ENCODE data around the gene SLC24A3.

The SLC24A3 gene

DNA sequence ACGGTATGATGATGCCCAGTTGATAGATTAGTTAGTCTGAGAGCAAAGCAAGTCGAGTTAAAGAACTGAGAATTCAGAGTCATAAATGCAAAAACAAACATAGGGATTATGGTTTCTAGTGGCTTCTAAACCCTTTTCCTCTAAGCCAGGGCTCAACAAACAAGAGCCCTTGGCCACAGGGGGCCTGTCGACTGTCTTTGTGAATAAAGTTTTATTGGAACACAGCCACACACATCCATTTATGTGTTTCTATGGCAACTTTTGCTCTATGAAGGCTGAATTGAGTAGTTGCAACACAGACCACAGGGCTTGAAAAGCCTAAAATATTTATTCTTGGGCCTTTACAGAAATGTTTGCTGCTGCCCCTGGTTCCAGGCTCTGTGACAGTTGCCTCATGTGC, 76.2 kb downstream of the SLC24A3 start:
- 75 to 79% methylated on average over 2 of the region's 3 CpGs for WGBS, 2 experiments (ENCODE audit: insufficient coverage in 2 of 2)
- Histone ChIP-seq H3K27ac (ENCODE audit: low read depth, low read length, severe bottlenecking) (no peak overlapping the region), H3K4me3 (ENCODE audit: extremely low read depth, insufficient read depth, low read length, poor library complexity, severe bottlenecking) (no peak overlapping the region), H3K9me3 (ENCODE audit: control insufficient read depth, low read length) (no peaks in the 10 kb centered on the region), H3K4me1 (ENCODE audit: control insufficient read depth, insufficient read depth, low read length, poor library complexity, severe bottlenecking) (no peaks in the 10 kb centered on the region), H3K36me3 (ENCODE audit: control insufficient read depth, insufficient read depth, low read length) (no peaks in the 10 kb centered on the region)

- no peaks in the 10 kb centered on the region for H3K4me1 ChIP-seq (ENCODE audit: control insufficient read depth, insufficient read depth, low read length, poor library complexity, severe bottlenecking)
- no peak overlapping the region for H3K4me3 ChIP-seq (ENCODE audit: extremely low read depth, insufficient read depth, low read length, poor library complexity, severe bottlenecking)
- H3K27ac ChIP-seq (ENCODE audit: low read depth, low read length, severe bottlenecking): no peak overlapping the region
- H3K36me3 ChIP-seq (ENCODE audit: control insufficient read depth, insufficient read depth, low read length): no peaks in the 10 kb centered on the region
- 91 to 100% methylated on average over 4 of the region's 4 CpGs for WGBS, 2 experiments (ENCODE audit: insufficient coverage in 2 of 2)
- no peaks in the 10 kb centered on the region for H3K9me3 ChIP-seq (ENCODE audit: control insufficient read depth, low read length)
Observed at GRCh38 chr20:19289451-19289850, 77.0 kb downstream of the SLC24A3 start.

DNA sequence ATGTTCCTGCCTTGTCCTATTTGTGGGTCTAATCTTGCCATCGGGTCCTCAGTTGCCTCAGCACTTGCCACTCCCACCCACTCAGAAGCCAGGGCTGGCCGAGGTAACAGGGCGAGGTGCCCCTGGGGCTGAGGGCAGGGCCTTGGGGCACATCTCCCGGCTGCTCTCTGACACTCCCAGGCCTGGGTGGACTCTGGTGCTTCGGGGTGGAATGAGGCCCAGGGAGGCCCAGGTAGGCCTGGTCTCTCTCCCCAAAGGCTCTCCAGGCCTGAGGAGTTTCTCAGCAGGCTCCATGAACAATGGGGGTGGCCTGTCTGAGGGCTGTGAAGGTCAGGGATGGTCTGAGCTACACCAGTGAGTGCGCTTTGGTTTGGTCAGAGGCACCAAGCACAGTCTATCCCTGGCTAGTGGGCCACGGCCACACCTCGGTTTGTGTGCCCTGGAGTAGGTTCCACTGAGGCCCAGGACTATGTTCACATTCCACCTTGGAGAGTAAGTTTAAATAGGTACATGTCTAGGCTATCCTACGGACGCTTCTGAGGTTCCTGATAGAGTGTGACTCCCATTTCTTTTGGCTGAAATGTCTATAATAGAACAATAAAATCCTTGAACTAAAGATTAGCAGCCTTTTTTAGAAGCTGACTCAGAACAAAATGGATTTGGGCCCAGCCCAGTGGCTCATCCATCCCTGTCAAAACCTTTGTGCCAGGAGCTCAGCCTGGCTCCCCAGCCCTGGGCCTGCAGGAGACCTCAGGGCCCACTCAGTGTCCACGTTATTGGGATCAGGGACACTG, 78.8 kb downstream of the SLC24A3 start:
- Histone ChIP-seq H3K4me1 (ENCODE audit: control insufficient read depth, insufficient read depth, low read length, poor library complexity, severe bottlenecking) (no peaks in the 10 kb centered on the region), H3K9me3 (ENCODE audit: control insufficient read depth, low read length) (no peaks in the 10 kb centered on the region), H3K27ac (ENCODE audit: low read depth, low read length, severe bottlenecking) (no peak overlapping the region), H3K36me3 (ENCODE audit: control insufficient read depth, insufficient read depth, low read length) (no peaks in the 10 kb centered on the region), H3K4me3 (ENCODE audit: extremely low read depth, insufficient read depth, low read length, poor library complexity, severe bottlenecking) (no peak overlapping the region)
- WGBS, 2 experiments (ENCODE audit: insufficient coverage in 2 of 2): 74 to 84% methylated on average over 8 to 10 of the region's 11 CpGs

DNA sequence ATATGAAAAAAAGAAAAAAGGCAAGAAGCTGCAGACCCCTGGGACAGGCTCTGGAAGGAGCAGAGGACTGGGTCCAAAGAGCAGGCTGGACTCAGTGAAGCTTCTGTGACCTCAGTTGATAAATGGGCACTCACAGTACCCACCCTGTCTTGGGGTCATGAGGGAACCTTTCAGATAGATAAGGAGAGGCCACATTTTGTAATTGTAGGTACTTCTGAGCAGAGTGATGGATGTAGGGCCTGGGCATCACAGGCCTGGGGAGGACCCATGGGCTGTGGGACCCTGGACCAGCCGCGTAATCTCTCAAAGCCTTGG, 79.3 kb downstream of the SLC24A3 start:
- no peaks in the 10 kb centered on the region for H3K36me3 ChIP-seq (ENCODE audit: control insufficient read depth, insufficient read depth, low read length)

GRCh38 chr20:19292254-19292653, 79.8 kb downstream of the SLC24A3 start:
- H3K27ac ChIP-seq (ENCODE audit: low read depth, low read length, severe bottlenecking): no peak overlapping the region
- H3K9me3 ChIP-seq (ENCODE audit: control insufficient read depth, low read length): no peaks in the 10 kb centered on the region
- 77 to 87% methylated on average over 4 to 5 of the region's 7 CpGs for WGBS, 2 experiments (ENCODE audit: insufficient coverage in 2 of 2)
- H3K4me1 ChIP-seq (ENCODE audit: control insufficient read depth, insufficient read depth, low read length, poor library complexity, severe bottlenecking): no peaks in the 10 kb centered on the region
- H3K36me3 ChIP-seq (ENCODE audit: control insufficient read depth, insufficient read depth, low read length): no peaks in the 10 kb centered on the region
- H3K4me3 ChIP-seq (ENCODE audit: extremely low read depth, insufficient read depth, low read length, poor library complexity, severe bottlenecking): no peak overlapping the region

More for the DNA sequence above, 79.3 kb downstream of the SLC24A3 start:
- Histone ChIP-seq H3K4me3 (ENCODE audit: extremely low read depth, insufficient read depth, low read length, poor library complexity, severe bottlenecking) (no peak overlapping the region), H3K27ac (ENCODE audit: low read depth, low read length, severe bottlenecking) (no peak overlapping the region), H3K9me3 (ENCODE audit: control insufficient read depth, low read length) (no peaks in the 10 kb centered on the region), H3K4me1 (ENCODE audit: control insufficient read depth, insufficient read depth, low read length, poor library complexity, severe bottlenecking) (no peaks in the 10 kb centered on the region)
- WGBS, 2 experiments (ENCODE audit: insufficient coverage in 2 of 2): 88% methylated on average over 2 of the region's 2 CpGs; no CpG with 5 or more reads in 1 of the 2 experiments

- Histone ChIP-seq H3K4me1 (ENCODE audit: control insufficient read depth, insufficient read depth, low read length, poor library complexity, severe bottlenecking) (no peaks in the 10 kb centered on the region), H3K4me3 (ENCODE audit: extremely low read depth, insufficient read depth, low read length, poor library complexity, severe bottlenecking) (no peak overlapping the region), H3K9me3 (ENCODE audit: control insufficient read depth, low read length) (no peaks in the 10 kb centered on the region), H3K27ac (ENCODE audit: low read depth, low read length, severe bottlenecking) (no peak overlapping the region), H3K36me3 (ENCODE audit: control insufficient read depth, insufficient read depth, low read length) (no peaks in the 10 kb centered on the region)
- WGBS, 2 experiments (ENCODE audit: insufficient coverage in 2 of 2): 85 to 86% methylated on average over 2 of the region's 2 CpGs
Observed at GRCh38 chr20:19295076-19295475, 82.6 kb downstream of the SLC24A3 start.

DNA sequence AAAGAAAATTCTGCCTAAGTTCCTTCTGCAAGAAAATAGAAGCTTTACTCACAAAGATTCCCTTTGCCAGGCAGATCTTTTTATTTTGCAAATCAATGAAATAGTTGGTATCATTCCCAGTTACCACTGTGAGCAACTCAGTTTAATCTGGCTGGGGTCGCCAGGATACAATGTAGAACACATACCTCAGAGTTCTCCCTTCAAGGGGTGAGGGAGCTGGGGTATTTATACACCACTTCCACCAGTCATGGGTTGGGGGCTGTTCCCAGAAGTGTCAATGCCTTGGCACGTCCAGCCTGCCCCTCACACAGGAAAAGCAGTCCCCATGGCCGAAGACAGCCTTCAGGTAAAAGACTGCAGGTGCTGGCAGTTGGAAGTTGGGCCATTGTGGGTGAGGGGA, 86.2 kb downstream of the SLC24A3 start:
- 80% methylated on average over 1 of the region's 3 CpGs; no CpG with 5 or more reads in 1 of the 2 experiments for WGBS, 2 experiments (ENCODE audit: insufficient coverage in 2 of 2)
- no peak overlapping the region for H3K4me3 ChIP-seq (ENCODE audit: extremely low read depth, insufficient read depth, low read length, poor library complexity, severe bottlenecking)
- H3K4me1 ChIP-seq (ENCODE audit: control insufficient read depth, insufficient read depth, low read length, poor library complexity, severe bottlenecking): no peaks in the 10 kb centered on the region
- H3K36me3 ChIP-seq (ENCODE audit: control insufficient read depth, insufficient read depth, low read length): no peaks in the 10 kb centered on the region
- H3K27ac ChIP-seq (ENCODE audit: low read depth, low read length, severe bottlenecking): no peak overlapping the region
- no peaks in the 10 kb centered on the region for H3K9me3 ChIP-seq (ENCODE audit: control insufficient read depth, low read length)

- Histone ChIP-seq H3K4me3 (ENCODE audit: extremely low read depth, insufficient read depth, low read length, poor library complexity, severe bottlenecking) (no peak overlapping the region), H3K4me1 (ENCODE audit: control insufficient read depth, insufficient read depth, low read length, poor library complexity, severe bottlenecking) (no peaks in the 10 kb centered on the region), H3K36me3 (ENCODE audit: control insufficient read depth, insufficient read depth, low read length) (no peaks in the 10 kb centered on the region), H3K27ac (ENCODE audit: low read depth, low read length, severe bottlenecking) (no peak overlapping the region), H3K9me3 (ENCODE audit: control insufficient read depth, low read length) (no peaks in the 10 kb centered on the region)
- WGBS, 2 experiments (ENCODE audit: insufficient coverage in 2 of 2): 96 to 100% methylated on average over 1 to 4 of the region's 6 CpGs
Observed at GRCh38 chr20:19300395-19300794, 88.0 kb downstream of the SLC24A3 start.

DNA sequence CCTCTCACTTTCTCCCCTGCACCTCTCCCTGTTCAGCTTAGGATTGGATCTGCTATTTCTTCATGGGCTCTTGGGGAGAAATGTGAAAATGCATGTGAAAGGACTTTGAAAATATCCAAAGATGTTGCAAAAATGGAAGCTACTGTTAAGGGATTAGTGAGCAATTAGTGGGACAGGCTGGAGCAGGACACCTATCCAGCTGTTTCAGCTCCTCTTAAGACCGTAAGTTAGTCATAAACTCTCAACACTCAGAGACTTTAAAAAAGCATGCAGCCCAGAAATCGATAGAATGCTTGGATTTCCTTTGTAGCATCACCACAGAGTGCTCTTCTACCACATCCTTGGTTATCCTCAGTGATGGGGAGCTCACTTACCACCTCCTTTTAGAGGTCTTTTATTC, 88.7 kb downstream of the SLC24A3 start:
- Histone ChIP-seq H3K9me3 (ENCODE audit: control insufficient read depth, low read length) (no peaks in the 10 kb centered on the region), H3K4me1 (ENCODE audit: control insufficient read depth, insufficient read depth, low read length, poor library complexity, severe bottlenecking) (no peaks in the 10 kb centered on the region), H3K36me3 (ENCODE audit: control insufficient read depth, insufficient read depth, low read length) (no peaks in the 10 kb centered on the region), H3K27ac (ENCODE audit: low read depth, low read length, severe bottlenecking) (no peak overlapping the region), H3K4me3 (ENCODE audit: extremely low read depth, insufficient read depth, low read length, poor library complexity, severe bottlenecking) (no peak overlapping the region)
- 100% methylated on average over 1 of the region's 2 CpGs; no CpG with 5 or more reads in 1 of the 2 experiments for WGBS, 2 experiments (ENCODE audit: insufficient coverage in 2 of 2)

DNA sequence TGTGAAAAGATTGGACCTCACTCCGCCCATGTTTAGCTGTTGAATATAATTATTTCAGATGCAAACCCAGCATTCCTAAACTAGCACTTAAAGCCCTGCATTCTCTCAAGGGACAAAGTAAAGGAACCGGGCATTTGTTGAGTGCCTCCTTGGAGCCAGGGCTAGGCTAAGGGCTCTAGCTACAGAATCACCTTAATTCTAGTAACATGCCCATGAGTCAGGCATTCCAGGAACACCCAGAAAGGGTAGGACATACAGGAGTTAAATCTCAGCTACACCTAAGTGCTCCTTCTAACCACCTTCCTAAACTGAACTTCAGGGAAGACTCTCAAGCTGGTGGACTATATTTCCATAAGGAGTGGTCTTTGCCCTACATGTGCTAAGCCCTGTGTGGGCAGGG, 89.4 kb downstream of the SLC24A3 start:
- Histone ChIP-seq H3K4me3 (ENCODE audit: extremely low read depth, insufficient read depth, low read length, poor library complexity, severe bottlenecking) (no peak overlapping the region), H3K36me3 (ENCODE audit: control insufficient read depth, insufficient read depth, low read length) (no peaks in the 10 kb centered on the region), H3K9me3 (ENCODE audit: control insufficient read depth, low read length) (no peaks in the 10 kb centered on the region), H3K27ac (ENCODE audit: low read depth, low read length, severe bottlenecking) (no peak overlapping the region), H3K4me1 (ENCODE audit: control insufficient read depth, insufficient read depth, low read length, poor library complexity, severe bottlenecking) (no peaks in the 10 kb centered on the region)
- 83 to 100% methylated on average over 1 of the region's 2 CpGs for WGBS, 2 experiments (ENCODE audit: insufficient coverage in 2 of 2)

DNA sequence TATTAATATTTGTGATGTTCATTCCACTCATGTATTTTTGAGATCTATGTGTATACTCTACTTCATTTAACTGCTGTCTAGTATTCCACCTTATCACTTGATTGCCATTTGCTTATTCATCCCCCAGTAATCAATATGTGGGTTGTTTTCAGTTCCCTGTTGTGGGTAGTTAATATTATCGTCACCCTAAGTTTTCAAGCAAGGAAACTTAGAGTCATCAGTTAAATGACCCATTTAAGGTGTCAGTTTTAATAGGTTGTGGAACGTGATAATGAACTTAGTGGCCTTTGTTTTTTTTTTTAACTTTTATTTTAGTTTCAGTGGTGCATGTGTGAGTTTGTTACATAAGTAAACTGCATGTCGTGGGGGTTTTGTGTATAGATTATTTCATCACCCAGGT, 90.3 kb downstream of the SLC24A3 start:
- no peaks in the 10 kb centered on the region for H3K36me3 ChIP-seq (ENCODE audit: control insufficient read depth, insufficient read depth, low read length)
- no peak overlapping the region for H3K4me3 ChIP-seq (ENCODE audit: extremely low read depth, insufficient read depth, low read length, poor library complexity, severe bottlenecking)
- 100% methylated on average over 1 to 2 of the region's 3 CpGs for WGBS, 2 experiments (ENCODE audit: insufficient coverage in 2 of 2)
- H3K27ac ChIP-seq (ENCODE audit: low read depth, low read length, severe bottlenecking): no peak overlapping the region
- no peaks in the 10 kb centered on the region for H3K4me1 ChIP-seq (ENCODE audit: control insufficient read depth, insufficient read depth, low read length, poor library complexity, severe bottlenecking)
- no peaks in the 10 kb centered on the region for H3K9me3 ChIP-seq (ENCODE audit: control insufficient read depth, low read length)

Measured in mesodermal cell (in vitro differentiated cells).